Upper lobe of right lung (tissue), 1 donor: ENCODE results near the gene PKDCC. TPM values are rescaled to one million over a fixed set of nuclear protein-coding genes. Genes with fewer than 3 reads are reported as not detected.

Experiments
- ATAC-seq: fragments of 200-7000 bp; cut with Tn5 transposase; one replicate; pipeline ENCODE4 v1.9.1; 2020; ENCODE audit warnings: mild to moderate bottlenecking, moderate library complexity
- DNase-seq: peaks from one replicate; pipeline ENCODE4 v3.0.0-alpha.2; 2020
- H3K27ac ChIP-seq: fragments of 200-600 bp; one replicate; pipeline ENCODE4 v1.8.0; 2022
- H3K27me3 ChIP-seq: fragments of 200-600 bp; one replicate; pipeline ENCODE4 v1.8.0; 2022; ENCODE audit warnings: mild to moderate bottlenecking
- H3K36me3 ChIP-seq: fragments of 200-600 bp; one replicate; pipeline ENCODE4 v1.8.0; 2022
- H3K4me1 ChIP-seq: fragments of 200-600 bp; one replicate; pipeline ENCODE4 v1.8.0; 2022
- H3K4me3 ChIP-seq: fragments of 200-600 bp; one replicate; pipeline ENCODE4 v1.8.0; 2022; ENCODE audit warnings: mild to moderate bottlenecking
- H3K9me3 ChIP-seq: fragments of 200-600 bp; one replicate; pipeline ENCODE4 v1.8.0; 2022
- CTCF ChIP-seq: fragments of 200-600 bp; IDR thresholded peaks from one replicate; pipeline ENCODE4 v1.8.0; 2022; ENCODE audit warnings: antibody characterized with exemption
- intact Hi-C: fragments of 100-400 bp; cut with DNase I; formaldehyde crosslinking; loops from one replicate; pipeline ENCODE4 v1.11.0; 2022
- total RNA-seq: library from RNA; stranded (reverse); fragmentation: NEBNext Ultra II Directional; extraction: Animal tissue kit (Norgen Biotek cat#: 25700); gene quantifications from one replicate; pipeline ENCODE4 v1.2.1, GENCODE V29; 2021
- donor health status: DM: no; HTN: yes; CAD: no; lungs with severe emphysema.

The PKDCC gene
- total RNA-seq, 1 donor from 2014 or later = 65.5 TPM

- no peak overlapping the region for H3K4me3 ChIP-seq
- H3K27me3 ChIP-seq = no peaks in the 10 kb centered on the region
- H3K4me1 ChIP-seq = peaks cover 42% of the 10 kb centered on the region
- H3K36me3 ChIP-seq = peaks cover 16% of the 10 kb centered on the region
- TF ChIP-seq CTCF = no peak
- no peaks in the 10 kb centered on the region for H3K9me3 ChIP-seq
- no peak overlapping the region for H3K27ac ChIP-seq
- intact Hi-C loops = no loop called here
- DNase-seq (no peak), ATAC-seq (no peak)
These were observed 9.5 kb downstream of the PKDCC start for GRCh38 chr2:42057159-42057901.

GRCh38 chr2:42057902-42058450 is 10.2 kb downstream of the PKDCC start:
- no peak for TF ChIP-seq CTCF
- H3K27ac ChIP-seq = no peak overlapping the region
- ATAC-seq (no peak), DNase-seq (no peak)
- no peaks in the 10 kb centered on the region for H3K9me3 ChIP-seq
- peaks cover 41% of the 10 kb centered on the region for H3K4me1 ChIP-seq
- H3K4me3 ChIP-seq = no peak overlapping the region
- no peaks in the 10 kb centered on the region for H3K27me3 ChIP-seq
- intact Hi-C loops = no loop called here
- peaks cover 16% of the 10 kb centered on the region for H3K36me3 ChIP-seq

GRCh38 chr2:42059261-42059898 is 11.6 kb downstream of the PKDCC start:
- DNase-seq = no peak
- H3K36me3 ChIP-seq = peaks cover 16% of the 10 kb centered on the region
- no peak overlapping the region for H3K4me3 ChIP-seq
- ATAC-seq = no peak
- H3K4me1 ChIP-seq = peaks cover 38% of the 10 kb centered on the region
- peak overlapping the region; percentile 60 for H3K27ac ChIP-seq
- intact Hi-C loops = no loop called here
- no peaks in the 10 kb centered on the region for H3K27me3 ChIP-seq
- no peak for TF ChIP-seq CTCF
- H3K9me3 ChIP-seq = no peaks in the 10 kb centered on the region

- TF ChIP-seq CTCF = no peak
- no peak for ATAC-seq
- peaks cover 40% of the 10 kb centered on the region for H3K4me1 ChIP-seq
These were observed 12.2 kb downstream of the PKDCC start for GRCh38 chr2:42060028-42060427.

GRCh38 chr2:42060718-42061619 is 13.1 kb downstream of the PKDCC start:
- Histone ChIP-seq H3K27me3 (no peaks in the 10 kb centered on the region), H3K36me3 (peaks cover 9% of the 10 kb centered on the region), H3K9me3 (no peaks in the 10 kb centered on the region), H3K4me1 (peaks cover 41% of the 10 kb centered on the region), H3K27ac (peak overlapping the region; percentile 60), H3K4me3 (no peak overlapping the region)
- DNase-seq (no peak), ATAC-seq (peak; percentile 63)
- intact Hi-C loops = no loop called here
- TF ChIP-seq CTCF = no peak

More at GRCh38 chr2:42060028-42060427, 12.2 kb downstream of the PKDCC start:
- H3K36me3 ChIP-seq = peaks cover 16% of the 10 kb centered on the region
- intact Hi-C loops = no loop called here
- no peak overlapping the region for H3K4me3 ChIP-seq
- H3K9me3 ChIP-seq = no peaks in the 10 kb centered on the region
- no peaks in the 10 kb centered on the region for H3K27me3 ChIP-seq
- DNase-seq = no peak
- H3K27ac ChIP-seq = peak overlapping the region; percentile 60
